GM18951 (cell line): ENCODE measurements around the gene MTA1.

Experiments
- POLR2A ChIP-seq: IDR thresholded peaks from 4 replicates; pipeline ENCODE4 v1.6.1; 2011; ENCODE audit warnings: mild to moderate bottlenecking; ENCODE audit not compliant: insufficient read length, insufficient read depth; ENCODE audit errors: extremely low read depth
- in situ Hi-C: fragments of 300-500 bp; cut with MboI; formaldehyde crosslinking; loops from one replicate; pipeline ENCODE4 v1.12.0; 2022; ENCODE audit warnings: low sequenced_read_pairs, mixed read lengths, inconsistent platforms; ENCODE audit not compliant: unreplicated experiment

The MTA1 gene

GRCh38 chr14:105467249-105467941 lies 47.8 kb downstream of the MTA1 start:
- no peak for TF ChIP-seq POLR2A
- in situ Hi-C loops: no loop called here

DNA sequence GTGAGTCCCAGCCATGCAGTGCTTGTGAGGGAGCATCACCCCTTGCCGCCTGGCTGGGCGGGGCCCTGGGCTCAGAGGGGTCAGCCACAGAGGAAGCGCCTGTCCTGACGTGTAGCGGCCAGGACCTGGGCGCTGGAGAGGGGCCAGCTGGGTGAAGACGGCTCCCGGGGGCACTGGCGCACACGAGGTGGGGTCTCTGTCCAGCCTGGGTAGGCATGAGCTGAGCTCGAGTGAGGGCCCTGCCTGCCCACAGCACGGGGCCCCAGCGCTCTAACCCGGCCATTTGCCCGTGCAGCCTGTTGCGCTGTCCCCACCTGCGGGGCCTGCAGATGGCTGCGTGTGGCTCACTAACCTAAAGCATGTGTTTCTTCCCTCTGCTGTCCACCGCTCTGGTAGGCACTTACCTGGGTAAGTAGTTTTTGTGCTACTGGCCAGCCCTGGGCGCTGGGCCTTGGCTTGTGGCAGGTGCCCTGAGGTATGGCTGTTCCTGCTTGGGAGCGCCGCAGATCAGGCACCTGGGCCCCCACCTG lies 48.4 kb downstream of the MTA1 start:
- in situ Hi-C loops: no loop called here
- TF ChIP-seq POLR2A: no peak

- no peak for TF ChIP-seq POLR2A
These were observed 49.1 kb downstream of the MTA1 start for GRCh38 chr14:105468621-105469241.

GRCh38 chr14:105469456-105470349 lies 50.1 kb downstream of the MTA1 start:
- no peak for TF ChIP-seq POLR2A
- in situ Hi-C loops: no loop called here

More at GRCh38 chr14:105468621-105469241, 49.1 kb downstream of the MTA1 start:
- in situ Hi-C loops: no loop called here

GRCh38 chr14:105470350-105471296 lies 51.0 kb downstream of the MTA1 start:
- no peak for TF ChIP-seq POLR2A
- in situ Hi-C loops: no loop called here

GRCh38 chr14:105471297-105471821 lies 51.7 kb downstream of the MTA1 start:
- in situ Hi-C loops: no loop called here
- no peak for TF ChIP-seq POLR2A

- in situ Hi-C loops: no loop called here
- TF ChIP-seq POLR2A: no peak
These were observed 52.3 kb downstream of the MTA1 start for GRCh38 chr14:105471823-105472485.

DNA sequence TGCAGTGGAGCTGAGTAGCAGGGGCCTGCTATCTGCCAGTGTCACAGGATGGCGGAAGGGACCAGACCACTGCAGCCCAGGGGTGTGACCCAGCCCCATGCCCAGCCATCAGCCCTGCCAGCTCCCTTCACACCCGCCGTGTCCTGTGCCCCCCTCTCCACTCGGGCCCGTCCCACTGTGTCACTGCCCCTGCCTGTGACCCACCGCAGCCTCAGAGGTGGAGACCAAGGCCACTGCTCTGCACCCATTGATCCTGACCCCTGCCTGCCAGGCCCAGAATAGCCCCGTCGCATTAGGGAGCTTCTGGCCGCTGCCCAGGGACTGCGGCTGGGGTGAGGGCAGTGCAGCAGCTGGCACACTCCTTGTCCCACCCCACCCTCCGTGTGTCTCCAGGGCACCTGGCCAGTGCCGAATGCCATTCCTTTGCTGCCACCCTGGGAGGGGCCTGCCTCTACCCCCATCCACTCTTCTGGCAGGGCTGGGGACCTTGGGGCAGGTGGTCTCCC lies 52.9 kb downstream of the MTA1 start:
- in situ Hi-C loops: no loop called here
- no peak for TF ChIP-seq POLR2A

DNA sequence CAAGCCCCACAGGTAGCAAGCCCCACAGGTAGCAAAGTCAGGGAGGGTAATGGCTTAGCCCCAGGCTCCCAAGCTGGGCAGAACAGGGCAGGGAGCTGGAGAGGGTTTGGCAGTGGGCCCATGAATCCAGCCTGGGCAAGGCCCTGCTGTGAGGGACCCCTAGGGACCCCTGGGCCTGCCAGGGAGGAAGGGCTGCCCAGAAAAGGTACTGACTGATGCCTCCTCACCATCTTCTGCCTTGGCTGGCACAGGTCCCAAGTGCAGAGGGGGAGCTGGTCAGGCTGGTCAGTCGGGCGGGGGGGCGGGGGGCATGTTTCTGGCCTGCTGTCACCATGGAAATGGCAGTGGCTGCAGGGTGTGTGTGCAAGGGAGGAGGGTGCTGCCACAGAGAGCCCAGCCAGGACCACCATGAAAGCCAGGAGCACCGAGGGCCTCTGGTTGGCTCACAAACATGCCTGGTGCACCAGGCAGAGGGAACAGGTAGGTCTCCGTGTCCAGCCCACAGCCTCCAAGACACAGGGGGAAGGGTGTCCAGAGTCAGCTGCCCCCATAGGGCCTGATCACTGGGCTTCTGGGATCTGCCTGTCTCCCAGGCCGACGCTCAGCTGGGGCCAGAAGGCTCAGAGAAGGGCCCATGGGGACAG lies 53.5 kb downstream of the MTA1 start:
- no peak for TF ChIP-seq POLR2A
- in situ Hi-C loops: no loop called here

GRCh38 chr14:105473677-105474482 lies 54.3 kb downstream of the MTA1 start:
- in situ Hi-C loops: no loop called here
- TF ChIP-seq POLR2A: no peak
